Stimulated activated CD8-positive, alpha-beta memory T cell treated with anti-CD3 and anti-CD28 coated beads, Interleukin-12 subunit alpha, Interleukin-12 subunit beta, amount 100 ng/mL, for 24 hours (primary cell): ENCODE measurements around the gene STUB1.

Experiments used
- DNase-seq: peaks from one replicate; pipeline ENCODE4 v3.0.0-alpha.2; 2020; ENCODE audit errors: extremely low read depth

STUB1 gene

GRCh38 chr16:694187-694862 lies 14.1 kb downstream of the STUB1 start:
- DNase-seq: no peak

GRCh38 chr16:694863-695354 lies 14.7 kb downstream of the STUB1 start:
- DNase-seq: no peak

- no peak for DNase-seq
These were observed 15.3 kb downstream of the STUB1 start for GRCh38 chr16:695355-696089.

GRCh38 chr16:698911-699671 lies 18.9 kb downstream of the STUB1 start:
- DNase-seq: no peak

- no peak for DNase-seq
These were observed 20.7 kb downstream of the STUB1 start for GRCh38 chr16:700684-701584.

GRCh38 chr16:702341-702740 lies 22.1 kb downstream of the STUB1 start:
- DNase-seq: no peak

- no peak for DNase-seq
These were observed 23.2 kb downstream of the STUB1 start for GRCh38 chr16:703406-703805.

- DNase-seq: no peak
These were observed 23.8 kb downstream of the STUB1 start for GRCh38 chr16:704047-704446.

- no peak for DNase-seq
These were observed 24.6 kb downstream of the STUB1 start for GRCh38 chr16:704552-705380.

GRCh38 chr16:705431-706188 lies 25.4 kb downstream of the STUB1 start, which contains the start of gene FBXL16:
Gene FBXL16, minus strand, starts transcription at chr16:705801. Its CDS starts 8,396 bp downstream, at chr16:697405.
- no peak for DNase-seq

- no peak for DNase-seq
These were observed 26.2 kb downstream of the STUB1 start for GRCh38 chr16:706189-707061.

- no peak for DNase-seq
These were observed 26.9 kb downstream of the STUB1 start for GRCh38 chr16:707062-707538.

GRCh38 chr16:708019-708418 lies 27.8 kb downstream of the STUB1 start:
- no peak for DNase-seq

GRCh38 chr16:708959-709358 lies 28.7 kb downstream of the STUB1 start:
- DNase-seq: no peak

- DNase-seq: no peak
These were observed 29.6 kb downstream of the STUB1 start for GRCh38 chr16:709566-710499.

GRCh38 chr16:710500-711075 lies 30.4 kb downstream of the STUB1 start:
- no peak for DNase-seq

- DNase-seq: no peak
These were observed 30.9 kb downstream of the STUB1 start for GRCh38 chr16:711084-711483.
